ENCODE measurements around the gene SCAI.
A peak's percentile ranks its signal among the peaks of the same experiment; 100 is the strongest.

SCAI gene

DNA sequence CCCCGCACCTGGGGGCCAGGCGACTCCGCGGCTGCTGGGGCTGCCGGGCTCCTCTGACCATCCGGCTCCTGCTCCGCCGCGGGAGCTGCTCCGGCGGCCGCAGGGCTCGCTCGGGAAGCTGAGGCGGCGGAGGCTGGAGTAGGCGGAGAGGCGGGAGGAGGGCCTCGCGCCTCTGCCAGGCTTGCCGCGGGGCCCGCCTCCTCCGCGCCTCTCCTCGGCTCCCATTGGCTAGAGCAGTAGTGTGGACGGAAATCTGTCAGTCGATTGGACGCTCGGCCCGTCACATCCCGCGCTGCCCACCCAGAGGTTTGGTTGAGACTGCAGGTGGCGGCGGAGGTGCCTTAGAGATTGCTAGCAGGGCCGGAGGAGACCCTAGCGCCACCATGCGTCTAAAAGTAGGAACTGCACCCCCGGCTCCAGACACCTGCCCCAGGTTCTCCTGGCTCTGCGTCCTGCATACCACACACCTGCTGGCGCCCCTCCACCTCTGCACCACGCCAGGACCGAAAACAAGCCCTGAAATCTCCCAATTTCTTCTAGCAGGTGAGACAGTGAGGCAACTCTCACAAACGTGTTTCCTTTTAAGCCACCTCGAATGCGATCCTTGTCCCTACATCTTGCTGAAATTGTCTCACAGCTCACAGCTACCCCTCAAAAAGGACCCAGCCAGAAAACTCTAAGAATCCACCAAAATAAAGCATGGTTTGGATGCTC, at the start of gene SCAI:
SCAI (minus strand) TSS at position 152 of the 714 bp plus-strand sequence; CDS start at position 61, 91 bp downstream.
- H3K4me2 ChIP-seq (ENCODE audit: low read depth, low read length, poor library complexity, severe bottlenecking): peak within 1 kb of the TSS; percentile 93

DNA sequence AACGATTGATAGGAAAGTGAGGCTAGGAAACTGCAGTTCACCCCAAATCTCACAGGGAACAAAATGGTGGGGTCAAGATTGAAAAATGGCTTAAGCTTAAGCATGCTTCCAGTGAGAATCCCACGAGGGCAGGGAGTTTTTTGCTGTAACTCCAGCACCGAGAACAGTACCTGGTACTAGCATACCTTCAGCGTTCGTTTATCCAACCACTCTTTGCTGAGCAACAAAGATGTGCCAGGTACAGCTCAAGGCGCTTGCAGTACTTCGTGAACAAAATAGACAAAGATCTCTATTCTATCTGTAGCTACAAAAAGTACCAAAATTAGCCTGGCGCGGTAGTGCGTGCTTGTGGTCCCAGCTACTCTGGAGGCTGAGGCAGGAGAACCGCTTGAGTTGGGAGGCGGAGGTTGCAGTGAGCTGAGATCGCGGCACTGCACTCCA, 47.1 kb upstream of the SCAI start:
- H3K36me3 ChIP-seq (ENCODE audit: insufficient read depth, low read length): no peaks in the 10 kb centered on the region
- H3K9me2 ChIP-seq (replicated peaks; ENCODE audit: low read depth, low read length): no peaks in the 10 kb centered on the region
- TF ChIP-seq, protein P1, sequence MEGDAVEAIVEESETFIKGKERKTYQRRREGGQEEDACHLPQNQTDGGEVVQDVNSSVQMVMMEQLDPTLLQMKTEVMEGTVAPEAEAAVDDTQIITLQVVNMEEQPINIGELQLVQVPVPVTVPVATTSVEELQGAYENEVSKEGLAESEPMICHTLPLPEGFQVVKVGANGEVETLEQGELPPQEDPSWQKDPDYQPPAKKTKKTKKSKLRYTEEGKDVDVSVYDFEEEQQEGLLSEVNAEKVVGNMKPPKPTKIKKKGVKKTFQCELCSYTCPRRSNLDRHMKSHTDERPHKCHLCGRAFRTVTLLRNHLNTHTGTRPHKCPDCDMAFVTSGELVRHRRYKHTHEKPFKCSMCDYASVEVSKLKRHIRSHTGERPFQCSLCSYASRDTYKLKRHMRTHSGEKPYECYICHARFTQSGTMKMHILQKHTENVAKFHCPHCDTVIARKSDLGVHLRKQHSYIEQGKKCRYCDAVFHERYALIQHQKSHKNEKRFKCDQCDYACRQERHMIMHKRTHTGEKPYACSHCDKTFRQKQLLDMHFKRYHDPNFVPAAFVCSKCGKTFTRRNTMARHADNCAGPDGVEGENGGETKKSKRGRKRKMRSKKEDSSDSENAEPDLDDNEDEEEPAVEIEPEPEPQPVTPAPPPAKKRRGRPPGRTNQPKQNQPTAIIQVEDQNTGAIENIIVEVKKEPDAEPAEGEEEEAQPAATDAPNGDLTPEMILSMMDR (conservative IDR thresholded peaks at IDR 0.05; ENCODE audit: low read length): no peak
- TF ChIP-seq EZH2phosphoT487 (IDR thresholded peaks at IDR 0.05; ENCODE audit: borderline replicate concordance): no peak
- no peaks in the 10 kb centered on the region for H3K9me3 ChIP-seq (ENCODE audit: insufficient read depth, low read depth, low read length)
- peak overlapping the region; percentile 91 for H3K4me2 ChIP-seq (ENCODE audit: low read depth, low read length, poor library complexity, severe bottlenecking)
- peak overlapping the region; percentile 95 for H3K4me3 ChIP-seq (ENCODE audit: low read length, poor library complexity, severe bottlenecking)
- H3K4me1 ChIP-seq (ENCODE audit: insufficient read depth, low read length, poor library complexity, severe bottlenecking): peaks cover 25% of the 10 kb centered on the region
- H3K9ac ChIP-seq (ENCODE audit: low read depth, low read length, poor library complexity, severe bottlenecking): peak overlapping the region; percentile 96
- H3K27me3 ChIP-seq (ENCODE audit: insufficient read depth, low read length, poor library complexity, severe bottlenecking): no peaks in the 10 kb centered on the region
- peaks cover 30% of the 10 kb centered on the region for H4K20me1 ChIP-seq (ENCODE audit: insufficient read depth, low read length, poor library complexity, severe bottlenecking)
- H3F3A ChIP-seq (ENCODE audit: low read depth): no peaks in the 10 kb centered on the region
- H3K79me2 ChIP-seq (ENCODE audit: insufficient read depth, low read length): peaks cover 53% of the 10 kb centered on the region
- H2AFZ ChIP-seq (ENCODE audit: low read length): peak overlapping the region; percentile 98

More for the DNA sequence above, at the start of gene SCAI:
- no peaks in the 10 kb centered on the region for H3K9me2 ChIP-seq (replicated peaks; ENCODE audit: low read depth, low read length)
- no peaks in the 10 kb centered on the region for H3F3A ChIP-seq (ENCODE audit: low read depth)
- no peaks in the 10 kb centered on the region for H3K27me3 ChIP-seq (ENCODE audit: insufficient read depth, low read length, poor library complexity, severe bottlenecking)
- peaks cover 4% of the 10 kb centered on the region; the same call in 1 of the 2 replicates for H3K36me3 ChIP-seq (ENCODE audit: insufficient read depth, low read length)
- peaks cover 35% of the 10 kb centered on the region for H4K20me1 ChIP-seq (ENCODE audit: insufficient read depth, low read length, poor library complexity, severe bottlenecking)
- H3K4me3 ChIP-seq (ENCODE audit: low read length, poor library complexity, severe bottlenecking): peak within 1 kb of the TSS; percentile 90
- peak within 1 kb of the TSS; percentile 89 for H3K9ac ChIP-seq (ENCODE audit: low read depth, low read length, poor library complexity, severe bottlenecking)
- peaks cover 38% of the 10 kb centered on the region for H3K4me1 ChIP-seq (ENCODE audit: insufficient read depth, low read length, poor library complexity, severe bottlenecking)
- no peak for TF ChIP-seq EZH2phosphoT487 (IDR thresholded peaks at IDR 0.05; ENCODE audit: borderline replicate concordance)
- TF ChIP-seq, protein P1 (conservative IDR thresholded peaks at IDR 0.05; ENCODE audit: low read length): peak; percentile 94
- H3K79me2 ChIP-seq (ENCODE audit: insufficient read depth, low read length): peaks cover 46% of the 10 kb centered on the region
- H2AFZ ChIP-seq (ENCODE audit: low read length): peak within 1 kb of the TSS; percentile 81
- H3K9me3 ChIP-seq (ENCODE audit: insufficient read depth, low read depth, low read length): no peaks in the 10 kb centered on the region

DNA sequence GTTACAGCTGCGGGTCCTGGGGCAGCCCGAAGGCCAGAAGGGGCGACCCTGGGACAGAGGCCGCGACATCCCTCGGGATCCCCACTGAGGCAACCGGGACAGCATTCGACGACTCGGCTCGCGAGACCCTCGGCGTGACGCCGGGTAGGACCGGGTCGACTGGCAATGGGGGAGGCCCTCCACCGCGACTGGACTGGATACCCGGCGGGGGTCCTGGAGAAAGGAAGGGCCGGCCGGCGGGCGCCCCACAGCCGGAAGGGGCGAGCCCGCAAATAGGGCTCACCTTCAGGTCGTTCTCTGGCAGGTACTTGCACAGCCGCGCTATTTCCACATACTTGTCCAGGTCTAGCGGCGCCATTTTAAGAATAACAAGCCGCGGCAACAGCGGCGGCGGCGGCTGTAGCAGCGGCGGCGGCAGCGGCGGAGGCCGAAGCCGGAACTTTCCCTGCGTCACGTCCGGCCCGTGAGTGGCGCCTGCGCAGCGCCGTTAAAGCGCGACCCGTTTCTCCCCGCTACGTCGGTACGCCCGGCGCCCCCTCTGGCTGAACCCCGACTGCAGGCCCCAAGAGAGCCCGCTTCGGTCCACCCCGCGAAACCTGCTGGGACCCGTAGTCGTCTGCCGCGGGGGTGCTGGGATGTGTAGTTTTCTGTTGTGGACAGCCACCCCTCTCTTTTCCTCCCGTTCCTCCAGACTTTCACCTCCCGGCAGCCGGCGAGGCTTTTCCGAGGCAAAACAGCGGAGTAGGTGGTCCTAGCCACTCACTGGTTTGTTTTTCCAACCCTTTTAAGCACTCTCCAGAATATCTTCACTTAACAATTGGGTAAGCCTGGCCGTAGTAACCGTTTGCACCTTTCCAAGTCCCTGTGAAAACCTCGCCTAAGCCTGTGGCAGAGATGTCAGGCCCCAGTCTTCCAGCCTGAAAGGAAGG, 46.3 kb upstream of the SCAI start, which contains the start of gene PPP6C:
PPP6C (minus strand) TSS at position 443 of the 929 bp plus-strand sequence; CDS start at position 358, 85 bp downstream.
- peak within 1 kb of the TSS; percentile 96 for H3K9ac ChIP-seq (ENCODE audit: low read depth, low read length, poor library complexity, severe bottlenecking)
- TF ChIP-seq, protein P1 (conservative IDR thresholded peaks at IDR 0.05; ENCODE audit: low read length): peak; percentile 60
- no peak for TF ChIP-seq EZH2phosphoT487 (IDR thresholded peaks at IDR 0.05; ENCODE audit: borderline replicate concordance)
- peaks cover 30% of the 10 kb centered on the region for H4K20me1 ChIP-seq (ENCODE audit: insufficient read depth, low read length, poor library complexity, severe bottlenecking)
- peak within 1 kb of the TSS; percentile 91 for H3K4me2 ChIP-seq (ENCODE audit: low read depth, low read length, poor library complexity, severe bottlenecking)
- H3K79me2 ChIP-seq (ENCODE audit: insufficient read depth, low read length): peaks cover 60% of the 10 kb centered on the region
- H3K4me3 ChIP-seq (ENCODE audit: low read length, poor library complexity, severe bottlenecking): peak within 1 kb of the TSS; percentile 95
- H2AFZ ChIP-seq (ENCODE audit: low read length): peak within 1 kb of the TSS; percentile 98
- peaks cover 22% of the 10 kb centered on the region for H3K4me1 ChIP-seq (ENCODE audit: insufficient read depth, low read length, poor library complexity, severe bottlenecking)
- H3K27me3 ChIP-seq (ENCODE audit: insufficient read depth, low read length, poor library complexity, severe bottlenecking): no peaks in the 10 kb centered on the region
- no peaks in the 10 kb centered on the region for H3K9me3 ChIP-seq (ENCODE audit: insufficient read depth, low read depth, low read length)
- no peaks in the 10 kb centered on the region for H3F3A ChIP-seq (ENCODE audit: low read depth)
- no peaks in the 10 kb centered on the region for H3K36me3 ChIP-seq (ENCODE audit: insufficient read depth, low read length)
- H3K9me2 ChIP-seq (replicated peaks; ENCODE audit: low read depth, low read length): no peaks in the 10 kb centered on the region

Measured in Loucy (cell line).